GM12872 (cell line): ENCODE results near the gene CAMKK2.
A peak's percentile ranks its signal among the peaks of the same experiment; 100 is the strongest.

ENCODE experiments used
- TF ChIP-seq, protein P1 (sequence below): IDR thresholded peaks from 3 replicates; pipeline ENCODE4 v1.5.1; 2011; ENCODE audit warnings: low read depth, mild to moderate bottlenecking, low read length, moderate library complexity; ENCODE audit not compliant: insufficient read depth

CAMKK2 gene

DNA sequence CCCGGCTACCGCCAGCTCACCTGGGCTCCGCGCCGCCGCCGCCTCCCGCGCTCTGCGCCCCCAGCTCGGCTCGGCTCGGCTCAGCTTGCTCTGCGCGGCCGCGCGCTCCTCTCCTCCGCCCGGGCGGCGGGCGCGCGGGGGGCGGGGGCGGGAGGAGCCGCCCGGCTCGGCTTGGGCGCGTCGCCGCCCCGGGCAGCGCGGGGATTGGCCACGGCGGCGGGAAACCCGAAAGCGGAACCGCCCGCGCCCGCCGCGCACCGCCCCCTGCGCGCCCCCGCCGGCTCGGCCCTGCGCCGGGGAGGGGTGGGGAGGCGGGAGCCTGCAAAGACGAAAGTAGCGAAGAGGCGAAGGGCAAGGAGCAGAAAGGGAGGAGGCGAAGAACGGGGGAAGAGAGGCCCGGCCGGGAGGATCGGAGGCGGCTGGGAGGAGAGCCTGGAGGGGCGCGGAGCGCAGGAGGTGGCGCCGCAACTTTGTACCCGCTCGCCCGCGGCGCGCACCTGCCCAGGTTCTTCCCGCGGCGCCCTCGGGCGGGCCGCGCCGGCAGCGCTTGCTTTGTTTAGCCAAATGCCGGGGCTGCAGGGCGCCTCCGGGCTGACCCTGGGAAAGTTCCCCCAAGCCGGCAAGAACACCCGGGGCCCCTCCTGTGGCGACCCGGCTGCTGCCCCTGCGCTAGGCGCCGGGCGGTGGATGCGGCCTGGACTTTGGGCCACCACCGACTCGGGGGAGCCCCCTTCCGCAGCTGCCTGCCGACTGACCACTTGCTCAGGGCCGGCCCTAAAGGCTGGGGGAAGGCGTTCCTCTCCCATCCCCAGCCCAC is at the start of gene CAMKK2:
Gene CAMKK2 (minus strand): TSS at position 92 of the 817 bp plus-strand sequence. CDS start 22,183 bp downstream, outside the sequence.
- TF ChIP-seq, protein P1, sequence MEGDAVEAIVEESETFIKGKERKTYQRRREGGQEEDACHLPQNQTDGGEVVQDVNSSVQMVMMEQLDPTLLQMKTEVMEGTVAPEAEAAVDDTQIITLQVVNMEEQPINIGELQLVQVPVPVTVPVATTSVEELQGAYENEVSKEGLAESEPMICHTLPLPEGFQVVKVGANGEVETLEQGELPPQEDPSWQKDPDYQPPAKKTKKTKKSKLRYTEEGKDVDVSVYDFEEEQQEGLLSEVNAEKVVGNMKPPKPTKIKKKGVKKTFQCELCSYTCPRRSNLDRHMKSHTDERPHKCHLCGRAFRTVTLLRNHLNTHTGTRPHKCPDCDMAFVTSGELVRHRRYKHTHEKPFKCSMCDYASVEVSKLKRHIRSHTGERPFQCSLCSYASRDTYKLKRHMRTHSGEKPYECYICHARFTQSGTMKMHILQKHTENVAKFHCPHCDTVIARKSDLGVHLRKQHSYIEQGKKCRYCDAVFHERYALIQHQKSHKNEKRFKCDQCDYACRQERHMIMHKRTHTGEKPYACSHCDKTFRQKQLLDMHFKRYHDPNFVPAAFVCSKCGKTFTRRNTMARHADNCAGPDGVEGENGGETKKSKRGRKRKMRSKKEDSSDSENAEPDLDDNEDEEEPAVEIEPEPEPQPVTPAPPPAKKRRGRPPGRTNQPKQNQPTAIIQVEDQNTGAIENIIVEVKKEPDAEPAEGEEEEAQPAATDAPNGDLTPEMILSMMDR: peak; percentile 39; the same call in 2 of the 3 replicates

DNA sequence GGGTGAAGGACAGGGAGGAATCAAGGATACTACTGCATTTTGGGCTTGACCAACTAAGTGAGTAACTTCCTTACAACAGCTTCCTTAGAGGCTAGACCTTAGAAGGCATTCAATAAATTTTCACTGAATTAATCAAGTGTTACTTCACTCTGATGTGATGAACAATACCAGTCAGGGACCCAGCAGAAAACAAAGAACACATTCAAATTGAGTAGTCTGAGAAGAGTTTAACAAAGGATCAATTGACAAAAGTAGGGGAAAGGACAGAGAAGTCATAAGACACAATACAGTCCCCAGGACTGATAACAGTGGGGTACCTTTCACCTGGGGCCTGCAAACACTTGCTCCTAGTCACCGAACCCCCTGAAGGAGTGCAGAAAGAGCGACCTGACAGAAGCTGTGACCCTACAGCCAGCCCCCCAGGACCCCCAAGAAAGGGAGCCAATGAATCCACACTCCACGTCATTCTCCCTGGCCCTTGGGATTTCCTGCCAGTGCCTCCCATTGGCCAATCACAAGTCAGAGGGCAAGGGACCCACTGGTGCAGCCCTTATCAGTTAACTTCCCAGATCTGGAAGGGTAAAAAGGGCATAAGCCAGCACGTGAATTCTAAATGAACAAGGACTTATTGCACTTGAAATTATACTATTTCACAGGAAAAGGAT is 48.8 kb upstream of the CAMKK2 start:
- TF ChIP-seq, protein P1: no peak

DNA sequence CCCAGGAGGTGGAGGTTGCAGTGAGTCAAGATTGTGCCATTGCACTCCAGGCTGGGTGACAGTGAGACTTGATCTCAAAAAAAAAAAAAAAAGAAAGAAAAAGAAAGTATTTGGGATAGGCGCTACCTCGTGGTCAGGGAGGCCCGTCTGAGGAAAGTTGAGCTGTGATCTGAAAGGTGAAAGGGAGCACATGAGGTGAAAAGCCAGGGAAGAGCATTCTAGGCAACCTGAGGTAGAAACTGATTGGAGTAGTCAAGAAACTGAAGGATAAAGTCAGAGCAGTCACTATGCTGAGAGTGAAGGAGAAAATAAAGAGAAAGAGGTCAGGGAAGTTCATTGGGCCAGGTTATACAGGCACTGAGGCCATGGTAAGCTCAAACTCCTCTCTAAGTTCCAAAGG is 48.0 kb upstream of the CAMKK2 start:
- TF ChIP-seq, protein P1: no peak

DNA sequence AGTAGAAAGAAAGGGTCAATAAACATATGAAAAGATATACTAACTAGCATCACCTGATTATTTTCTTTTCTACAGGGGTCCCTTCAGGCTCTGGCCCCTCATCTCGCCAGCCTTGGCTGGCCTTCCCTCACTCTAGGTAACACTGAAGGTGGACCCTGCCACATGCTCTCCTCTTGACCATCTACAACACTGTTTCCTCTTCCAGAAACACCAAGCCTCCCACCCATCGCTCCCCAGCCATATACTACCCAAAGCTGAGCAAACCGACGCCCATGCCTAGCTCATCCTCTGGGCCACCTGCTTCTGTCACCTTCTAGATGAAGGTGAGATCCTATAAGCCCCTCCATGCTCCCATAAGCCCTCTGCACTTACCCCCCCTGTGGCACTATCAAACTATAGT is 40.9 kb upstream of the CAMKK2 start:
- TF ChIP-seq, protein P1: no peak

DNA sequence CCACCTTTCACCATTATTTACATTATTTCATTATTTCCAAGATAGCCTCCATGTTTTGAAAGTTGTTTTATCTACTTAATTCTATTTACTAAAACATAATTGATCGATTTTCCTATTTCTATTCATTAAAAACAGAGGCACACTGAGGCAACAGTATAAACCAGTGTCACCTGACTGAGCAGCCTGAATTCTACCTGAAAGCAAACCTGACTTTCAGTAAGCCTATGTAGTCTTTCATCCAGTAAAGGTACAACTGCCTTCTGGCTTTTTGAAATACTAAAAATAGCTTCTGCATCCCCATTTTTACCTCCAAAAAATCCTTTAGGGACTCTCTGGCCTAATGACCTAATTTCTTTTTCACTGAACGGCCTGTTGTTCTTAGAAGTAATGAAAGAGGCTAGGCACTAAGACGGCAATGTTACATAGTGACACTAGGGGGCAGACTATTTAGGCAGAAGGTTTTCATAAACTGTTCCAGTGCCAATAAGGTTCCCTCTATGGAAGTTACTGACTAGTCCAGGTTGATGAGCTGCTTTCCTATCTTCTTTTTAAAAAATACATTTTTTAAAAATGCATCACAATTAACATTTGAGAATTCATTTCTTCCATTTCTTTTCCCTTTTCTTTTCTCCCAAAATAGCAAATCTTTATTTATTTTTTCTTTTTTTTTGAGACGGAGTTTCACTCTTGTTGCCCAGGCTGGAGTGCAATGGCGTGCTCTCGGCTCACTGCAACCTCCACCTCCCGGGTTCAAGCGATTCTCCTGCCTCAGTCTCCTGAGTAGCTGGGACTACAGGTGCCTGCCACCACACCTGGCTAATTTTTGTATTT is 38.2 kb upstream of the CAMKK2 start:
- TF ChIP-seq, protein P1: peak; percentile 88

DNA sequence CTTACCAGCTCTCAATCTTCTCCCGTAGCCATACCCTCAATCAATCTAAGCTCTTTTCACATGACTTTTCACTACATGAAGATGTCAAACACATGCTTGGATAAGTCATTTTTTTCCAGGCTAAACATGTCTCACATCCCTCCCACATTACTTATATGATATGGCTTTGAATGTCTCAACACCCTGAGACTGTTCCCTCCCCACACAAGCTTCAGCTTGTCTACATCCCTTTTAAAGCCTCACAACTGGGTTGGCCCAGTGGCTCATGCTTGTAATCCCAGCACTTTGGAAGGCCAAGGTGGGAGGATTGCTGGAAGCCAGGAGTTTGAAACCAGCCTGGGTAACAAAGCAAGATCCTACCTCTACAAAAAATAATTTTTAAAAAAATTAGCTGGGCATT is 37.2 kb upstream of the CAMKK2 start:
- TF ChIP-seq, protein P1: no peak

DNA sequence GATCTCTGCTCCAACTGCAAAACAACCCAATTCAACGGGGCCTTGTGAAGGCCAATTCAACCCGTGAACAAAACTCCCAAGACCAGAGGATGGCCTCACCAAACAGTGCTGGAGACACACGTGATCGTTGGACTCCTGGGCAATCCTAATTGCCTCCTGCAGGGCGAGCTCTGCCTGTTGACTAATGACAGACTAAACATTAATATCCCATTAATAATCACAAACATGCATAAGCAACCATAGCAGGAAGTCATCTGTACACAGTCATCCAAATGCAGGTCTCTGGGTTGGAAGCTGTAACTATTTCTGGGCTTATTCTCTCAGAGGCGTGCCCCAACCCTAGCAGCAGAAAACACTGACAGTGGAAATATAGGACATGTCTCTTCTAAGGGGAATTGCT is 34.7 kb upstream of the CAMKK2 start:
- TF ChIP-seq, protein P1: no peak
